ENCODE measurements around the gene SEC63.

The SEC63 gene, protein sequence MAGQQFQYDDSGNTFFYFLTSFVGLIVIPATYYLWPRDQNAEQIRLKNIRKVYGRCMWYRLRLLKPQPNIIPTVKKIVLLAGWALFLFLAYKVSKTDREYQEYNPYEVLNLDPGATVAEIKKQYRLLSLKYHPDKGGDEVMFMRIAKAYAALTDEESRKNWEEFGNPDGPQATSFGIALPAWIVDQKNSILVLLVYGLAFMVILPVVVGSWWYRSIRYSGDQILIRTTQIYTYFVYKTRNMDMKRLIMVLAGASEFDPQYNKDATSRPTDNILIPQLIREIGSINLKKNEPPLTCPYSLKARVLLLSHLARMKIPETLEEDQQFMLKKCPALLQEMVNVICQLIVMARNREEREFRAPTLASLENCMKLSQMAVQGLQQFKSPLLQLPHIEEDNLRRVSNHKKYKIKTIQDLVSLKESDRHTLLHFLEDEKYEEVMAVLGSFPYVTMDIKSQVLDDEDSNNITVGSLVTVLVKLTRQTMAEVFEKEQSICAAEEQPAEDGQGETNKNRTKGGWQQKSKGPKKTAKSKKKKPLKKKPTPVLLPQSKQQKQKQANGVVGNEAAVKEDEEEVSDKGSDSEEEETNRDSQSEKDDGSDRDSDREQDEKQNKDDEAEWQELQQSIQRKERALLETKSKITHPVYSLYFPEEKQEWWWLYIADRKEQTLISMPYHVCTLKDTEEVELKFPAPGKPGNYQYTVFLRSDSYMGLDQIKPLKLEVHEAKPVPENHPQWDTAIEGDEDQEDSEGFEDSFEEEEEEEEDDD

DNA sequence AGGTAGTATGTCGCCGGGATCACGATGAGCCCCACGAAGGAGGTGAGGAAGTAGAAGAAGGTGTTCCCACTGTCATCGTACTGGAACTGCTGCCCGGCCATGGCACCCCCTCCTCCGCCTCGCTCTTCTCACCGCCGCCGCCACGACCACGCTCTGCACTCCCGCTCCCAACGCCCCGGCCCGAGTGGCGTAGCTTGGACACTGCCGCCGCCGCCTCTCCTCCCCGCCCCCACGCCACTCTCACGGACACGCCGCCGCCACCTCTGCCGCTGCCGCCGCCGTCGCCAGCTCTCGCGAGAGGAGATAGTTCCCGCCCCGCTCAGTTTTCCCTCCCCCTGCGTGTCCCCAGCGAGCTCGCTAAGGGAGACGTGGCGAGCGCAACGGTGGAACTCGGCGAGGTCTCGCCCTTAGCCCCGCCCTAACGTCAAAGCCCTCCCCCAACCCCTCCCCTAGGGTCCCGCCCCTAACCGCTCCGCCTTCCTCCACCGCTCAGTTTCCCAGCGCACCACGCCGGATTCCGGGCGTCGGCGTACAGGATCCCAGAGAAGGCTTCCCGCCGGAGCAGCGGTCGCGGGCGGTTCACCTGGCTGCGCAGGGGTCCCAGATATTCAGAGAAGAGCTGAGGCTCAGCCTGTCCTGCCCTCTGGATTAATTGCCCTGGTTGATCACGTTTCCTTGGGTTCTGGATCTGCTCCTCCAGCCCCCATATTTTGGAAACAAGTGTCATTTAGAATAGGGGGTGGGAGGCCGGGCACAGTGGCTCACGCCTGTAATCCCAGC lies at the start of gene SEC63:
Gene SEC63, minus strand, starts transcription at position 300 of the 780 bp plus-strand sequence. Its CDS starts 199 bp downstream, at position 101.
- TF ChIP-seq CTCF (IDR thresholded peaks at IDR 0.05), result no peak

- TF ChIP-seq CTCF (IDR thresholded peaks at IDR 0.05), result no peak
Observed at GRCh38 chr6:108005961-108006360, 48.0 kb upstream of the SEC63 start.

DNA sequence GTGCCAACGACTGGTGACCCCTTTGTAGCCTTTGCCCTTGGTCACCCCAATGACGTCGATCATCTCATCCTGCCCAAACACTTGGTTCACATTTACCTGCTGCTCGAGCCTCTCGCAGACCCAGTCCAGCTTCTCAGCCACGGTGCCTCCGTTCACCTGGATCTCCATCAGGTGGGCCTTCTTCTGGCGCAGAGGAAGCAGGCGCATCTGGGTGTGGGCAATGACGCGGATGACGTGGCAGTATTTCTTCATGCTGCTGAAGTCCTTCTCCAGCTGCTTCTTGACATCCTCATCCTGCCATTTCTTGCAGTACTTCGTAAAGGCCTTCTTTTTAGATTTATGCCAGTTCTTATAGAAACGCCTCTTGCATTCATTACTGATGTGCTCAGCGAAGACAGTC lies 46.9 kb upstream of the SEC63 start:
- TF ChIP-seq CTCF (IDR thresholded peaks at IDR 0.05), result no peak

DNA sequence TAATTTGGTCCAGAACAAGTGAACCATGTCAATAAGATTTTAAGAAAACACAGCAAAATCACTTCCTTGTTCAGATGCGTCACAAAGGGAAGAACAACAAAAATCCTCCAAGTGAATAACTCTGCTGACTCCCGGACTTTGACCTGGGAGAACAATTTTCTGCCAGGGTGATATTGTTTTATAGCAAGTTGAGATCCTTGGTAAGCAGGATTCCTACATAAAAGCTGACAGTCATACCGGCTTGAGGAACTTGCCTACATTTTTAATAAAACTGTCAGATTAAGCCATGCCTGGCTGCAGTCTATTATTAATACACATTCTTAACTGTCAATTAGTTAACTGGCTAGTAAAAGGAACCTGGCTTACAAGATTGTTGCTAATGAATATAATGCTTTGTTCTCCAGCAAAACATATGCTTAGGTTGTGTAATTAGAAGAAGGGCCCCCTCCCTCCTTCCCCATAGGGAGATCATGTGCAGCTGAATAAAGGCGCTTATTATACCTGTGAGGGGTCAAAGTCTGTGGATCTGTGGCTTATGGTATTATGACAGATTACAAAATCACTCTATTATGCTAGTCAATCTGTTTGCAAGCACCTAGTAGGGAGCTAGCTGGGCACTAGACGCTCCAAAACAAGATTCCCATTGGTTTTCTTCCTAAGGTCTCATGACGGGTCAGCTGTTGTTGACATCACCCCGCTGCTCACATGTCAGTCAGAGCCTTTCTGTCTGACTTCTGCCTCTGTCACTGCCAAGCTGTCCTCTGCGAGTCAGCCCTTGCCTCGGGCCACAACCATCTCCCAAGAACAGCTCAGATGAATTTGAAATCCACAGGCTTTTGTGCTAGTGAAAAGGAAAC lies 44.6 kb upstream of the SEC63 start:
- no peak for TF ChIP-seq CTCF (IDR thresholded peaks at IDR 0.05)

GRCh38 chr6:108001696-108002231 lies 43.8 kb upstream of the SEC63 start:
- TF ChIP-seq CTCF (IDR thresholded peaks at IDR 0.05), result no peak

GRCh38 chr6:107999341-107999740 lies 41.3 kb upstream of the SEC63 start:
- no peak for TF ChIP-seq CTCF (IDR thresholded peaks at IDR 0.05)
